ENCODE measurements around the gene SIGLECL1.

The SIGLECL1 gene

DNA sequence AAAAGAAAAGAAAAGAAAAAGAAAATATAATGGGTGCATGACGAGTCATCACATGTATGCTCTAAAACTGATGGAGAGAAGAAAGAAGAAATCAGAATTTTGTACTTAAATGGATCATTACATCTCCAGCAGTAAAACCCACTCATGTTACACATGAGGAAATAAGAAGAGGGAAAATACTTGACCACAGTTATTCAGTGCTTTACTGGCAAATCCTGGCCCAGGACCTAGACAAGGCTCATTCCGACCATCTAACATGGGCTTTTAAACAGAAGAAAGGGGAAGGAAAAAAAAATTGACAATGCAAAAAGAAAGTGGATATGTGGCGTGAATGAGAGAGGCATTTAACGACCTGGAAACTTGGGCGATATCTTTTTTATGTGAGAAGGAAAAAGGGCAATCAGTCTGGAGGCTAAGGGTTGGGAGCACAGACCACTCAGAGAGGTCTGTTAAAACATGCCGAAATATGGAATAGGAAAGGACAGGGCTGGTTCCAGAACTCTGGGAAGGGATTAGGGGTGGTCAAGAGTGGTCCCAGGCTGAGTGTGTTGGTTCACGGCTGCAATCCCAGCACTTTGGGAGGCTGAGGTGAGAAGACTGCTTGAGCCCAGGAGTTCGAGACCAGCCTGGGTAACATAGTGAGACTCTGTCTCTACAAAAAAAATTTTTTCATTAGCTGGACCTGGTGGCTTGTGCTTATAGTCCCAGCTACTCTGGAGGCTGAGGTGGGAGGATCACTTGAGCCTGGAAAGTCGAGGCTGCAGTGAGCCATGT, 1.6 kb downstream of the SIGLECL1 start:
- in situ Hi-C loops (cut with MboI; ENCODE audit: low sequenced_read_pairs): no loop called here

DNA sequence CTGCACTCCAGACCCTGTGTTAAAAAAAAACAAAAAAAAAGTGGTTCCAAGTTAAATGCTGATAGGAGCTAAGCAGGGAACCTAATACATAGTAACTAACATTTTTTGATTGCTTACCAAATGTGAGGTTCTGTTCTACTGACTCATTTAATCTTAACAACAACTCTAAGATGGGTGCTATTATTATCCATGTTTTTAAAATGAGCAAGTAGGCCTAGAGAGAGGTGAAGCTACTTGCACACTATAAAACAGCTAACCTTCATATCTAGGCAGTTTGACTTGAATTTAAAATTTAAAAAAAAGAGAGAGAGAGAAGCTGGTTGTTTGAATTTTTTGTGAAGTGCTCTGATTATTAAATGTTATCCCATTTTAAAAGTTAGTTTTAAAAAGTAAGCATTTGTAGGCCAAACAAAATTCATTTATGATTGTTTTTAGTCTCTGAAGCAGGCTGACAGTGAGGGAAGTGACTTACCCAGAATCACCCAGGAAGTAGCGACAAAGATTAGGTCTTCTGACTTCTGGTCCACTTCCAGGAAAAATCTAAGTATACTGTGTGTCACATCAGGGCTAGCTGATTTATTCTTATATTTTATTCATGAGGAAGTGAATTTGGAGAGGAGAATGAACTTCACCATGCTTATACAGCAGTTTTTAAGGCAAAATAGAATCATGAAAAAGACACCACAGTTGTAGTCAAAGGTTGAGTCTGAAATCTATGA, 2.4 kb downstream of the SIGLECL1 start:
- in situ Hi-C loops (cut with MboI; ENCODE audit: low sequenced_read_pairs): no loop called here

DNA sequence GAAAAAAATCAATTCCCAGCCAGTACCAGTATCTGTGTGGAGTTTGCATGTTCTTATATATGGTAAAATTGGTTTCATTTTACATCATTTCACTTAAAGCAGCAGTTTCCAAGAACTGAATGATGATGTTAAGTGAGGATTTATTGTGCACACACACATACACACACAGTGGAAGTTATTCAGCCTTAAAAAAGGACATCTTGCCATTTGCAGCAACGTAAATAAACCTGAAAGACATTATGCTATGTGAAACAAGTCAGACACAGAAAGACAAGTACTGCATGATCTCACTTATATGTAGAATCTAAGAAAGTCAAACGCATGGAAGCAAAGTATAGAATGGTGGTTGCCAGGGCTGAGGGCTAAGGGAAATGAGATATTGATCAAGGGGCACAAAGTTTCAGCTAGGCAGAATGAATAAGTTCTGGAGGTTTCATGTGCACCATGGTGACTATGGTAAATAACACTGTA, 5.3 kb downstream of the SIGLECL1 start:
- in situ Hi-C loops (cut with MboI; ENCODE audit: low sequenced_read_pairs): loop anchor here (5.0 kb wide), 1 partner anchor 99 kb away; no protein-coding TSS in a partner anchor

DNA sequence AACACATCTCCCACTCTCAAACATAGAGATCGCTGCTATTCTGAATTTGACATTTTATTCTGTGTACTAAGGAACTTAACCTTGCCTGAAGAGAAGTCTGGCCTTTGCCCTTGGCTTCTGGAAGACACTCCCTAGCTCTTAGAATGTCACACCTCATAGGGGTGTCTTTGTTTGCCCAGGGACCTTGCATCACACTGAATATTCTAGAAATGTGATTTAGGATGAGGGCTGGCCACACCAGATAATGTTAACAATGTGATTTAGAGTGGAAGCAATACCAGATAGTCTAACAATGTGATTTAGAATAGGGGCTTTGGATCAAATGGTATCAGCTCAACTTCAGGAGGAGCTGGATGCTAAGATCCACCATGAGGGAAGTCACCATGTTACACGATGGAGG, 6.6 kb downstream of the SIGLECL1 start:
- in situ Hi-C loops (cut with MboI; ENCODE audit: low sequenced_read_pairs): loop anchor here (5.0 kb wide), 1 partner anchor 100 kb away; no protein-coding TSS in a partner anchor

DNA sequence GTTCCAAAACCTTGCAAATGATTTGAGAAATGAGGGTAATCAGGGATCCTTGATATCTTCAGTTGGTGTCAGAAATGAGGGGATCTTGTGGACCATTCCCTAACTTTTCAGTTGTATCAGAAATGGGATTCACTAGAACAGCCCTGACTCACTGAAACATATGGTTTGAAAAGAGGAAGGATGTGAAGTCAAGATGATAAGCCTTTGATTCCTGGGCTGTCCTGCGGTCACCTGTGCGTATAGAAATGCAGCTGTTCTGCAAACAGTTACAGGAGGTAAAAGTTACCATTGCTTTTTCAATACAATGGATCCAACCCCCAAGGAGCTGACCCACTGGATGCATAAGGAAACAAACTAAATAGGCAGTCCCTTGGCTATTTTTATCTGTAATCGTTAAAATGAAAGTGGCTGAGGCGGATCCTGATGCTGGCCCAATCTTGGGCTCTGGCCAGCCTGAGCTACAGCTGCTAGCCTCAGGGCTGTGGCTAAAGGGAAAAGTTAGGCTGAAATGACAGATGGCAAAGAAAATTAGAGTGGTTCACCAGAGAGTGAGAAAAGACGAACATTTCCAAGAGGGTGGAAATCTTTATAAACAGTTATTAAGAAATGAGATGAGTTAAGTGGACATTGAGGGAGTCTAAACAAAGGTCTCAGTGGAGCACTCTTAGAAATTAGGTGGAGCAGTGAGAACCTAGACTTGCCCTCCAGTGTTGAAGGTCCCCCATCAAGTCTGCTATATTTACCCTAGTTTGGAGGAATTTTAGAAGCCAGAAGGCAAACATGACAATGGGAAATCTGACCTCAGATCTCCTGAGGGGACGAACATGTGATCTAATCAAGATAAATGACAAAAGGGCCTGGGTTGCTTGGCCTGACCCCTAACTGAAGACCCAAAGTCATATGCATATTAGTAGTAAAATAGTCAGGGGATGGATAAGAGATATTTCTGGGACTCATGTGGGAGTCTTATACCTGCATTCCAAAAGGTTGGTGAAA, 7.6 kb downstream of the SIGLECL1 start:
- in situ Hi-C loops (cut with MboI; ENCODE audit: low sequenced_read_pairs): loop anchor here (5.0 kb wide), 1 partner anchor 101 kb away; no protein-coding TSS in a partner anchor

DNA sequence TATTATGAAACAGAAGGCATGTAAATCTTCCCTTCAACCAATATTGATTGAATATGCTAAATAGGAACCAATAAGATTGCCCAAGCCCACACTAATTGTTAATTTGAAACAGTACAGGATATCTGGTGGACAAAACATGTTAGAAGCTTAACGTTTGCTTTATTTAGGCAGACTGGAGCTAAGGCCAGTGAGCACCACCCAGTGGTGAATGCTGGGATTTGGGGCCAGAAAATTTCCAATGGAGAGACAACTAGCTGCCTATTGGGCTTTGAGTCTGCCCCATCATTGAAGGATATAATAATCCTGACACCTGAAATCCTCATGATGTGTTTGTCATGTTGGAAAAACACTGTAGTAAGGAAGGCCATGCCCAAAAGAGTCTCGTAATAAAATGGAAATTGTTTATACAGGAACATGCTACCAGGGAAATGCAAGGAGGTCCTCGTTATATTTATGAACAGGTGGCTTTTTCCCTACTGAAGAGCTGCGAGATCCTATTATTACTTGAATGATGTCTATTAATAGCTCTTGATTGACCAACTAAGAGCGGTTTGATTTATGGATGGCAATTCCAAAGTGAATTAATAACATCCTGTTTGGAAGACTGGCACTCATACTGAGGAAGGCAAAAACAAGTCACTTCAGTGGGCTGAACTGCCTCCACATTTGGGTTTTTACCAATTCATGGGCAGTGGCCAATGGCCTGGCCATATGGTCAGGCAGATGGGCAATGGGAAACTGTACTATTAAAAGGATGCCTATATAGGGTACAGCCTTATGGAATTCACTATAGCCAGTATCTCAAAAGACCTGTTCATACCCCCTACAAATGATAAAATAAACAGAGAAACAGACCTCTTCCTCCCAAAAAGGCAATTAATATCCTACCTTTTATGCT, 8.7 kb downstream of the SIGLECL1 start:
- in situ Hi-C loops (cut with MboI; ENCODE audit: low sequenced_read_pairs): loop anchor here (5.0 kb wide), 1 partner anchor 102 kb away; no protein-coding TSS in a partner anchor

DNA sequence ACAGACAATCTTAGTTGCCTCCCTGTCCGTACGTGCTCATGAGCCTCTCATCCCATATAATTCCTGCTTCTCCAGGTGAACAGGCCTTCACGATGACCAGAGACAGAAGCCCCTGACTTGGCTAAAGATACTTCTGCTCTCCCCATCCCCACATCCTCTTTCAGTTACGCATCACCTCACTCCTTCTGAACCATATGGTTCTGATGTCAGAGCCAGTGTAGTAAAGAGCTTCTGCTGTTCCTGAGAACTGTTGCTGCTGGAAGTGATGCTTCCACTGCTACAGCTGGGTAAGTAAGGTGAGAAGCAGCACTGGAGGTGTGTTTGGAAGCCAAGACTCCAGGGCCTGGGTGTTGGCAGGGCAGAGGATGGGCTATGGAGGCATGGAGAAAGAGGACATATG, 12.9 kb downstream of the SIGLECL1 start:
- in situ Hi-C loops (cut with MboI; ENCODE audit: low sequenced_read_pairs): no loop called here

DNA sequence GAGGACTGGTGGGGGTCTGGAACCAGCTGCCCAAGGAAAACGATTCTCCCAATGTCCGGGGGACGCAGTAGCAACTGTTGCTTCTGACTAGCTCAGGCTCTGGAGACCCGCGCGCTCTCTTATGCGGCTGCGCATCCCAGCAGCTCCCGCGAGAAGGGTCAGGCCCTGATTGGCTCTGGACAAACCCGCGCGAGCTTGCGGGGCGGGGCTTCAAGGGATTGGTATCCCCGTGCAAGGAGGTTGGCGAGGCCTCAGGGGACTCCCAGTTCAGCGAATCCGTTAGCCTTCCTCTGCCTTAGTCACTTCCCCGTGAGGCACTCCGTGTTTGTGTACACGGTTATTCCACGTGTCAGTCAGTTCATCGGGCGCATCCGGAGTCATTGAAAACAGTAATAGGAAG, 20.2 kb downstream of the SIGLECL1 start:
- in situ Hi-C loops (cut with MboI; ENCODE audit: low sequenced_read_pairs): no loop called here

DNA sequence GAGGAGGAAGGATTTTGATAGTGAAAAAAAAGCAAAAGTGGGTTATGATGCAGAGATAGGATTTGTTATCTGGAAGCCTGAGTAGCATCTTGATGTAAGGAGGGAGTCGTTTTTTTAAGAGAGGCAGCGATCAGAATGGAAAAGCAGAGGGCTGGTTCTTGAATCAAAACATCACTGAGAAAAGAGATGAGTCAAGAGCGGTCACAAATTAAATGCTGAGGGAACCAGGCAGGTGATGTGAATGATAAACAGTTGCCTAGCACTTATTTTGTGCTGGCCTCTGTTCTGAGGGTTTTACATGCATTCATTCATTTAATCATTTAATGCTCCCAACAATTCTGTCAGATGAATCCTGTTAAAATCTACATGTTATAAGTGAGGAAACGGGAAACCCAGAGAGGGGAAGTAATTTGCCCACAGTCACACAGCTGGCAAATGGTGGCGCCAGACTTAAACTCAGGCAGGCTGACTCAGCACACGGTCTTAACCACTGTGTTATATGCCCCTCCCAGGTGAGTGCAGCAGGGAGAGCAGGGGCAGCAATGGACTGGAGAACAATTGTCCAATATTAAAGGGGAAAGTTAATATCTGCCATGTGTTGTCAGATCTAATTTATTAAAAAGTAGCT, 21.4 kb downstream of the SIGLECL1 start:
- in situ Hi-C loops (cut with MboI; ENCODE audit: low sequenced_read_pairs): no loop called here

DNA sequence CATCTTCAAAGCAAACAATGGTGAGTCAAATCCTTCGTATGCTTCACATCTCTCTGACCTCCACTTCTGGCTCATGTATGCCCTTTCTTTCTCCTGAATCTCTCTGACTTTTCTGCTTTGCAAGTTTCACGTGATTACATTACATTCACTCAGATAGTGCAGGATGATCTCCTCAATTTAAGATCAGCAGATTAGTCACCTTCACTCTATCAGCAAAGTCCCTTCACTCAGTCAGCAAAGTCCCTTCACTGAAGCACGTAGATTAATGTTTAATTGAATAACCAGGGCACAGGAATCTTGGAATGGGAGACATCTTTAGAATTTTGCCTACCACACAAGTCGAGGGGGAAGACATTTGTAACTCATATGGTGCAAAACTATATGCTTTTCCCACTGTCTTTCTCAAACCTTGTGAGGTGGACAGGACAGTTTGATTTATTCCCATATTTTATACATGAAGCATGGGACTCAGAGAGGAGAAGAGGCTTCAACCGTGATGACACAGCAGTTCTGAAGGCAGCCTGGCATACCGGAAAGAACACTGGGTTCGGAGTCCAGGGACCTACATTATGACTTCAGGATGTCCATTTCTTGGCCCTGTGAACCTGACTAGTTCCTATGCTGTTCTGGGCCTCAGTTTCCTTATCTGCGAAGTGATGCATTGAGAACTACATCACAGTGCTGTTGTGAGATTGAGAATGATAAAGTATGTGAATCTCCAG, 23.3 kb downstream of the SIGLECL1 start:
- in situ Hi-C loops (cut with MboI; ENCODE audit: low sequenced_read_pairs): no loop called here

DNA sequence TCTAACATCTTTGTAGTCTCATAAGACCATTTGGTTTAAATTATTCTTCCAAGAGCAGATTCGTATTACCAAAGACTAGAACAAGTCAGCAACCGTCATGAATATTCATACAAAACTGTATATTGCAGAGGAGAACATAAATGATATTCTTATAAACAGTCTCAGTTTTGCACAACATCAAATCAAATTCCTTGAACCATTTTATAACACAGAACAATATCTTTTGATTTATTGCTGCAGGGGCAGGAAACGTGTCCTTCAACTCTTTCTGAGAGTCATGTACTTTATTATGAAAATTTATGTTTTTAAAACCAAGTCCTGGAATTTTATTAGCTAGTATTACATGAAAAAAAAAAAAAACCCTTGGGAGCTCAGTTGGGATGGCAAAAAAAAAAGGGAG, 26.2 kb downstream of the SIGLECL1 start:
- in situ Hi-C loops (cut with MboI; ENCODE audit: low sequenced_read_pairs): no loop called here

DNA sequence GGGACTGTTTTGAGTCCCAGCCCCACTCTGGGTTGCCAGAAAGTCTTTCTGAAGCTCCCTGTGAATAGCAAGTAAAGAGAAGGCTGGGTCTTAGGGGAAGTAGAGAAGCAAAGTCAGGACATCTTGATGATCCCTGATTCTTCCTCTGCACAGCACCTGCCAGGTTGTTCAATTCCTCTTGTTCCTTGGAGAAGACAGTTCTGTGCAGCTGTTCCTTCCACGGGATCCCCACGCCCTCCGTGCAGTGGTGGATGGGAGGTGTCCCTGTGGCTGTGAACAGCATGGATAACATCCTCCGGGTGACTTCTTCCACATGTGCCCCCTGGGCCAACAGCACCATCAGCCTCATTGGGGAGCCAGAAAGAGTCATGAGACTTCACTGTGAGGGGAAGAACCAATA, 31.5 kb downstream of the SIGLECL1 start:
- in situ Hi-C loops (cut with MboI; ENCODE audit: low sequenced_read_pairs): no loop called here

DNA sequence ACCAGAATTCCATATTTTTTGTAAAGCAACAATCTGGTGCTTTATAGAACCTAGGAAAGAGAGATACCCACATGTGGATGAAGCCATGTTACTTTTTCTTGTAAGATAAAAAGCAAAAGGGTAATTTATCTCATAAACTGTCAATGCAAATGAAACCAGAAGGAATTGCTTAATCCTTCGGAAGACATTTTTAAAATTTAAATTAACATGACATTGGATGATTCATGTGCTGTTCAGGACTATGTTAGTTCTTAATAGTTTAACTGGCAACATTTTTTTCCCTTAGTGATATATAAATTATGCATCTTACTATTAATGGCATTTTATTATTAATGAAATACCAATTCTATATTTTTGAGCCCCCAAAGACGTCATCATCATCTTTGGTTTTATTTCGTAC, 34.8 kb downstream of the SIGLECL1 start:
- in situ Hi-C loops (cut with MboI; ENCODE audit: low sequenced_read_pairs): no loop called here

DNA sequence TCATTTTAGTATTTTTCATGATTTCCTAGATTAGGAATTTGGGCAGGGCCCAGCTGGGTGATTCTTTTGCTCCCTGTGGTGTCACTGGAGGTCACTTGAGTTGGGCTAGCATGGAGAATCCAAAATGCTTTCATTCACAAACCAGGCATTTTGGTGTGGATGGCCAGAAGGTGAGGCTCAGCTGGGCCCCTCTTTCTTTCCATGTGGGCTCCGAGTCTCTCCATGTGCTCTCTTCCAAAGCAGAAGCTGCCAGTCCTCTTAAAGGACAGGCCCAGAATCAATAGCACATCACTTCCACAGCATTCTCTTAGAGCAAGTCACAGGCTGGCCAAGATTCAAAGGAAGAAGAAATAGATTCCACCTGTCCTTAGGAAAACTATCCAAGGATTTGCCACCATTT, 38.8 kb downstream of the SIGLECL1 start:
- in situ Hi-C loops (cut with MboI; ENCODE audit: low sequenced_read_pairs): no loop called here

DNA sequence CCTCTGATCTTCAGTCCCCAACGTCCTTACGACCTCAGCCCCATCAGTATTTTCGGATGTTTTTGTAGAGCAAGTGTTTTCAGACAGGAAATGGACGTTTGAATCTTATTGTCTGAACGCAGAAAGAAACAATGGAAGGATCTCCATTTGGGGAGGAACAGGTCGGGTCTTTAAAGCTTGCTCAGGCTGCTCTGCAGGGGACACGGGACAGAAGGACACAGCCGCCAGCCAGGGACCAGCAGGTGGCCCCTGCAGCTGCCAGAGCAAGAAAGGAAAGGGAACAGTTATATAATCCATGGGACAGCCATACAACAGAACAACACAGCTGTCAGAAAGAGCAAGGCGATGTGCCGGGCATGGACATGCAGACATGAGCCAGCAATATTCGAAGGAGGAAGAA, 42.1 kb downstream of the SIGLECL1 start:
- in situ Hi-C loops (cut with MboI; ENCODE audit: low sequenced_read_pairs): no loop called here

DNA sequence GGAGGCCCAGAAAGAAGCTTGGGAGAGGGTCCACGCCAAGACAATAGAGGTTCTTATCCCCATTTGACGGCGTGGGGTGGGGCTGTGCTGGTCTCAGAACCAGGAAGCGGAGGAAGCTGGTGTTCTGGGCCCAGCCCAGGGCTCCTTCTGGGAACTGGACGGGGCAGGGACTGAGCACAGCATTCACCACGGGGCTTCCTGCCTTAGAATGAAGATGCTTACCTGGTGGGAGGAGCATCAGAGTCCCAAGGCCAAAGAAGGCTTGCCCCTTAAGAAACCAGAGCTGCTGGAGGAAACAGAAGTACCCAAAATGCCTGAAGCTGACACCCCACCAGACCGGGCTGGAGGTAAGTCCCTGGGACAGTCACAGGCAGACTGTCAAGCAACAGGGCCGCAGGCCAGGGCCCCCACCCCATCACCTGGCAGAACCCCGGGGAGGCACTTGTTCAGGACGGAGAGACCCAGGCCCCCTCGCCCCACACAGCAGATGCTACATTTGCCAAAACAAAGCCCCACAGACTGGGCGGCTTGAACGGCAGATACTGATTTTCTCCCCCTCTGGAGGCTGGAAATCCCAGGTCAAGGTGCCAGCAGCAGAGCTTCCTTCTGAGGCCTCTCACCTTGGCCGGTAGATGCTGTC, 42.8 kb downstream of the SIGLECL1 start:
- in situ Hi-C loops (cut with MboI; ENCODE audit: low sequenced_read_pairs): no loop called here

DNA sequence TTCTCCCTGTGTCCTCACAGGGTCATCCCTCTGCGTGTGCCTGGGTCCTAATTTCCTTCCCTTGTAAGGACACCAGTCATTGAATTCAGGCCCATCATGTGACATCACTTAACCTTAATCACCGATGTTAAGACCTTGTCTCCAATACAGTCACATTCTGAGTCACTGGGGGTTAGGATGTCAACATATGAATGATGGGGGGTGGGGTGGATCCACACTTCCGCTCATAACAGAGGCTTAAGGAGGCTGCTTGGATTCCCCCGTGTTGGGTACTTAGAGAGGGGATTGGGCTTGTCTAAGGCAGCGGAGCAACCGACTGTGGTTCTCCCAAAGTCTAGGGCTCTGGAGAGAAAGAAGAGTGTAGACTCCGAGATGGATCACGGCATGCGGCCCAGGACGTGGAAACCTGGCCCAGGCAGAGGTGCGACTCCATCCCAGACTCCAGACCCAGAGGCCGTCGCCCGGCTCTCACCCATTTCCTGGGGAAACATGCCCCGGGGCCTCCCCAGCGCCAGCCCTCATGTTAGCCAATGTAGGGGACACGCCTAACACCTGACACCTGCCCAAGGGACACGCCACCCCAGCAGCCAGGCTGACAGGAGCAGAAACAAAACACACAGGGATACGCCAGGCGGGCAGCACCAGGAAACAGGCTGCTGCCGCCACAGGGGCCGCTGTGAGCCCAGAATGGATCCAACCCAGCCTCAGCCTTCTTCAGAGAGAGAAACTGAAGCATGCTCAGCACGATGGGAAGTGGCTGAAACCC, 43.5 kb downstream of the SIGLECL1 start:
- in situ Hi-C loops (cut with MboI; ENCODE audit: low sequenced_read_pairs): no loop called here

DNA sequence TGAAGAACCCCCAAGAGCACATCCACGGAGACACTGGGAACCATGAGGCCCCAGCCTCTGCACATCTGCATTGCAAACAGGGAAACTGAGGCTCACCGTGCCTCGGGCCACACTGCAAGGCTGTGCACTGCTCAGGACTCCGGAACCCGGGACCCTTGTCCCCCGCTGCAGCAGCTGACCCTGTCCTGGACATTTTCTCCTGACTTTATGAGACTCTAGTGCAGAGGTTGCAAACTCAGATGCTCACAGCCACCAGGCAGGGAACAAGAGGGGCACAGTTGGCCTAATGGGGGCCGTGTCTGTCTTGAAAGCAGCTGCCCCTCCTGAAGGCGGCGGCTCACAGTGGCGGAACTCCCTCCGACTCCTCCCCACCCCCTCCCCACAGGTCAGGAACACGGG, 44.1 kb downstream of the SIGLECL1 start:
- in situ Hi-C loops (cut with MboI; ENCODE audit: low sequenced_read_pairs): no loop called here
